GM08714 (cell line): ENCODE results near the gene CTBP1.

Experiments used
- H3K4me3 ChIP-seq: fragments of 200-500 bp; sonication (Bioruptor generic); 2 replicates; pipeline ENCODE4 v1.5.1; 2014; ENCODE audit warnings: mild to moderate bottlenecking, low read length, inconsistent platforms
- ZNF274 ChIP-seq: IDR thresholded peaks from 2 replicates; pipeline ENCODE4 v1.6.1; 2012; ENCODE audit warnings: mild to moderate bottlenecking, low read depth, low read length

The CTBP1 gene

DNA sequence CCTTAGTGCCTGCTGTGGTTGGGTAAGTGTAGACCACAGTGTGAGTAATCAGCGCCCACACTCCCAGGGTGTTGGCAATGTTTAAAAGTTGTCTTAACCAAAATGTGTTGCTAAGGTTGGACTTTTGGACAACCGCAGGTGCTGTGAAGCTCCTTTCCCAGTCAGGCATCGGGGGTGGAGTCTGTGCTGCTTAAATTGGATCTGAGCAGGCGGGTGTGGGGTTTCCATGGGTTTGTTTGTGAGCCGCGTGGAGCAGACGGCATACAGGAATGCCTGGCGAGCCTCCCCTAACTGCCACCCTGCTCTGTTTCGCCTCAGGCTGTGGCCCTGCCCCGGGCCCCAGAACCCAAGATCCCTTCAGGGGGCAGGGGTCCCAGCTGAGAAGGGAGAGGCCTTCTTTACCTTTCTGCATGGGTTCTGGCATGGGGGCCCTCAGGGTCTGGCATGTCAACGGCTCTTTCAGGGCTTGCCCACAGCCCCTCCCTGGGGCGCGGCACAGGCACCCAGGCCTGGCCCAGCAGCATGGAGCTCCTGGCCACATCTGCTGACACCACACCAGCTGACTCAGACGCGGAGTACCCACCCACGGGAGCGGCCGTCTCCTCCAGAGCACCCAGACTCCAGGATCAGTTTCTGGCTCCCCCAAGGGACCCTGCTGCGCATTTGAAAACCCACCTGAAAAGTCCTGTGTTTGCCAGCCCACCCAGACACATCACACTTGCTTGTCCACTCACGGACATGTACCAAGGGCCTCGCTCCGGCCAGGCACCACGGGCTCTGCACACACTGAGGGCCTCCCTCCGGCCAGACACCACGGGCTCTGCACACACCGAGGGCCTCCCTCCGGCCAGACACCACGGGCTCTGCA lies 71.4 kb downstream of the CTBP1 start:
- TF ChIP-seq ZNF274: no peak
- H3K4me3 ChIP-seq: no peak overlapping the region

DNA sequence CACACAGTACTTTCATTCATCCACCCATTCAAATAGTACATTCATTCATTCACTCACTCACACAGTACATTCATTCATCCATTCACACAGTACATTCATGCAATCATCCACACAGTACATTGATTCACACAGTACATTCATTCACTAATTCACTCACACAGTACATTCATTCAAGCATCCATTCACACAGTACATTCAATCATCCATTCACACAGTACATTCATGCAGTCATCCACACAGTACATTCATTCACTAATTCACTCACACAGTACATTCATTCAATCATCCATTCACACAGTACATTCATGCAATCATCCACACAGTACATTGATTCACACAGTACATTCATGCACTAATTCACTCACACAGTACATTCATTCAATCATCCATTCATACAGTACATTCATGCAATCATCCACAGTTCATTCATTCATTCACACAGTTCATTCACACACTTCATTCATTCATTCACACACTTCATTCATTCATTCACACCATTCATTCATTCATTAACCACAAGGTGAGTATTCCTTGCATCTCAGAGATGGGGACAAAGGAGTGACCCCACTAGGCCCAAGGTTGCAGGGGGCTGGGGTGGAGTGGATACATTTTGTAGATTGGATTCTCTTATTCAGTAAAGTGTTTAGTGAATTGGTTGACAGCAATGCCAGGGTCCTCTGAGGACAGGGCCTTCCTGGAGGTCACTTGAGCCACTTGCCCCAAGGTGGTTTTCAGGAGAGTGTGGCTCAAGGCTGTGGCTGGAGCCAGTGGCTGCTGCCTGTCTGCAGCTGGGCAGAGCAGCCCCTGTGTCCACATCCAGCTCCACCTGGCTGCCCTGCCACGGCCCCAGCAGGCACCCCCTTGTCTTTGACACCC lies 72.3 kb downstream of the CTBP1 start:
- TF ChIP-seq ZNF274: no peak
- no peak overlapping the region for H3K4me3 ChIP-seq

DNA sequence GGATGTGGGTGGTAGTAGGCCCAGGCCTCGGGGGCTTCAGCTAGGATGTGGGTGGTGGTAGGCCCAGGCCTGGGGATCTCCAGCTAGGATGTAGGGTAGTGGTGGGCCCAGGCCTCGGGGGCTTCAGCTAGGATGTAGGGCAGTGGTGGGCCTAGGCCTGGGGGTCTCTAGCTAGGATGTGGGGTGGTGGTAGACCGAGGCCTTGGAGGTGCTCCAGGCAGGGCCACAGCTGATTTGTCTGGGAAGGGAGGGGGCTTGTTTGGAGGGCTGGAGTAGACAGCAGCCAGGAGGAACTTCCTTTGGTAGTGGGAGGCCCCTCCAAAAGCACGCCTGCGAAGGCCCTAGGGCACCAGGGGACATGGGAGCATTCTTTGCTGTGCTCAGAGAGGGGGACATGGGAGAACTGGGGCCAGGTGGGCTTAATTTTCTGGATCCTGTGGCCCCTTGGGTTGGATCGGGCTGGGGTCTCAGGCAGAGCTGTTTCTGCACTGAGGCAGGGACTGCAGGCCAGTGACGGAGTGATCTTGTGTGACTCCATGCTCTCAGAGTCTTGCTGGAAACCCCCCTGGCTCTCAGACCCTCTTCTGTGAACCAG lies 73.2 kb downstream of the CTBP1 start:
- TF ChIP-seq ZNF274: no peak
- no peak overlapping the region for H3K4me3 ChIP-seq

DNA sequence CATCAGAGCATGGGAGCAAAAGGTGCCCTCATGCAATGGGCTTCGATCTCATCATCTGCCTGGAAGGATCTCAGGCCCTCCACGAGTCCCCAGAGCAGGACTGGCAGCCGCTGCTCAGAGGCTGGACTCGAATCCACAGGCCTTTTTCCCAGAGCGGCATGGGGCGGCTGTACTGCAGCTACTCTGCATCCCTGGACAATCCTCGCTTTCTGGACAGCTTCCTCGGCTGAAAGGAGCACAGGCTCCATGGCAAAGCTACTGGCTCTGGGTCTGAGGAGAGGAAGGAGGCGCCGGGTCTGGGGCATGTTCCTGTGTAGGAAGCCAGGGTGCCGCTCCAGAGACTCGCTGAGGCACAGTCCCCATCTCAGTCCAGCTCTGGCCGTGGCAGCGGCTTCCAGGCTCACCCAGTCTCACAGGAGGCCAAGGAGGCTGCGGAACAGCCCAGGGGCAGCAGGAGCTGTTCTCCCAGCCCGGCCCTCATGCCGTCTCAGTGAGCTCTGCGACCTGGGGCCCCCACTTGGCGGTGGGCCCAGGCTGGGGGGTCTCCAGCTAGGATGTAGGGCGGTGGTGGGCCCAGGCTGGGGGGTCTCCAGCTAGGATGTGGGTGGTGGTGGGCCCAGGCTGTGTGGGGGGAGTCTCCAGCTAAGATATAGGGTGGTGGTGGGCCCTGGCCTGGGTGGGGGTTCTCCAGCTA lies 73.8 kb downstream of the CTBP1 start:
- no peak for TF ChIP-seq ZNF274
- H3K4me3 ChIP-seq: no peak overlapping the region

DNA sequence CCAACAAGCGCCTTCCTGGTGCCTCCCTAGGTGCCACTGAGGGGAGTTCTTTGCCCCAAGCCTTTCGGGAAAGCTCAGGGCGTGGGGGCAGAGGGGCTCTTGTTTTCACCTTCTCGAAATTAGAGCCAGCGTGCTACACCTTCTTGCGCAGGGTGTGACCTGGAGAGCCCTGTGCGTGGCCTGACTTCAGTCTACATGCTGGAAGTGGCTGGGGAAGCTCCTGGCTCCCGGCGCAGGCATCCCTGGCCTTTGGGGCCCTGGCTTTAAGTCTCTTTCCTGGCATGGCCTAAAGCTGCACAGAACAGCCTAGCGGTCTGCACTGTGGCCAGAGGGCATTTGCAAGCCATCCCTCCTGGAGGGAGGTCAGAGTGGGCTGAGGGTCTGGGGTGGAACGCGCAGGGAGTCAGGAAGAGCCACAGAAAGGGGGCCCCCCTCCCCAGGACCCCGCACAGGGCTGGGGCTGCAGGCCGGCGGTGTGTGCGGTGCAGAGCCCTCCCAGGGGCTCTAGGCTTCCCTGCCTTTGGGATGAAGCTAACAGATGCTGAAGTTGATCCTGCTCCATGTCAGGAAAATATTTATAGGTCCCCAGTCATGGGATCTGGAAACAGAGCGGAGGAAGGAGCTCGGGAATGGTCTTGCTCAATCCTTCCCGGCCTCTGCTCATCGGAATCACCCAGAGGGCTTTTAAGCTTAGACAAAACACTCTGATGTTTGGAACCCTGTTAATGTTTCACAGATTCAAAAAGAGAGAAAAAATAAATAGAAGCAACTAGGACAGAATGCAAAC lies 75.8 kb downstream of the CTBP1 start:
- no peak for TF ChIP-seq ZNF274
- no peak overlapping the region for H3K4me3 ChIP-seq

DNA sequence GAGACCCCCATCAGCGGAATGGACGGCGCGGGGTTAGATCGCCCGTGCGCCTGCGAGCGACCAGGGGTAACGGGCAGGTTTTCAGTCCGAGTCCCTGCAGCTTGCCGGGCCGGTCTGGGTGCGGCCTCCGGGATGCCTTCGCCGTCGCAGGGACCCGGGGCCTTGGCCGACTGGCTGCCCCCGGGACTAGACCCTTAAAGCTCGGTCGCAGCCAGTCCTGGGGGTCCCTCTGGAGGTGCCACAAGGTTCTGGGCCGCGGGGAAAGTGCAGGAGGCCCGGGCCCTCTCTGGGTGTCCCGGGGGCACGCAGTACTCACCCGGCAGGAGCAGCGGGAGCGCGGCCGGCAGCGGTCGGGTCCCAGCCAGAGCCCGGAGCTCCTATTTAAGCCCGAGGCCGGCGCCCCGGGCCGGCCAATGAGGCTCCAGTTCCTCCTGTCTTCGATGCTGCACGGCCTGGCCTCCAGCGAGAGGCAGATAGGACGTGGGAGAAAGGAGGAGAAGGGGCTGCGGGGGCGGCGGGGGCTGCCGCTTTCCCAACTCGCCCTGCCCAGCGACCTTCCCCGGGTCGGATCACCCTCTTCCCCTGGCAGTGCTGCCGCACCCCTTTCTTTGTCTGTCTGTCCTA lies 76.6 kb downstream of the CTBP1 start, which contains the start of gene SPON2:
Gene SPON2, minus strand, starts transcription at position 356 of the 624 bp plus-strand sequence.
- no peak for TF ChIP-seq ZNF274
- no peak within 1 kb of the TSS for H3K4me3 ChIP-seq

DNA sequence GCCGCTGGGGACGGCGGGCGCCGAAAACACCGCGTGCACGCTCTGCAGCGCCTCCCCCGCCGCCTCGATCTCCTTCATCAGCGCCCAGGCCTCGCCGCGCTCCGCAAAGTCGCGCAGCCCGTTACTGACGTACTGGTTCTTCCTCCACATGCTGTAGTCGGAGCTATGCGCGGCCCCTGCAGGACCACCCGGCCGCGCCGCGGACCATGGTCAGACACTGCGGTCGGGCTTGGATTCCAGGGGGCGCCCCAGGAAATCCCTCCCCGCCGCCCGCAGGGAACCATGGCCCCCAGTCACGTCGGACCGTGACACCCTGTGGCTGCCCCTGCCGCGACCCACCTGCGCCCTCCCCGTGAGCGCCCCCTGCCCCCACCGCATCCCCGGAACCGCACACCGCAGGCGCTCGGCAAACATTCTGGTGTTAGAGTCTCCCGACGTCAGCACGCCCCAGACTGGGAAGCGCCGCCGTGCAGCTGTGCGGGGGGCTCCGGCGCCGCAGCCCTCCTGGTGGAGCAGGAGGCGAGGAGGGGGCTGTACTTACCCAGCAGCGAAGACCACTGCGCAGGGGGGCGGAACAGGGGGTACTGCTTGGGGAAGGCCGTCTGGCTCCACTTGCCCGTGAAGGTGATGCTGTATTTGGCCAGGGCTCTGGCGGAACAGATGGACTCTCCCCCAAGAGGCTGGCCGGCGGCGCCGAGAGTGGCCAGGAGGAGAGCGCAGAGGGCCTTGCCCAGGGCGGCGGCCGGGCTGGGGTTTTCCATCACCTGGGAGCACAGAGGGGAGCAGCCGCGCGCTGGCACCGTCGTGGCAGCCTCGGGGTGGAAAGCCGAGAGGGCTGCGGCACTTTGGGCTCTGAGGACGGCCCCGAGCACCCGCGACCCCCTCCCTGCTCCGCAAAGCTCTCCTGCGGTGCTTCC lies 77.4 kb downstream of the CTBP1 start:
- no peak overlapping the region for H3K4me3 ChIP-seq
- no peak for TF ChIP-seq ZNF274

DNA sequence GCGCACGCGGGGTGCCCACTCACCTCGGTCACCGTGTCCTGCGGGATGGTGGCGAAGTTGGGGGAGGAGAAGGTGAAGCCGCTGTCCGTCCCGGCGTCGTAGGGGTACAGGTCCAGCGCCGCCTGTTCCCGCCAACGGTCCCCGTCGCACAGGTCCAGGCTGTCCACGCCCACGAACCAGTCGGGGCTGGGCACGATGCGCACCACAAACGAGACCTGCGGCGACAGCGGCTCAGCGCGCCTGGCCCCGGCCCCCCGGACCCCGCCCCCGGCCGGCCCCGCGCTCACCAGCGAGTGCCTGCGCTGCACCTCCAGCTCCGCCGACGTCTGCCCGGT lies 78.0 kb downstream of the CTBP1 start:
- no peak for TF ChIP-seq ZNF274
- H3K4me3 ChIP-seq: no peak overlapping the region

DNA sequence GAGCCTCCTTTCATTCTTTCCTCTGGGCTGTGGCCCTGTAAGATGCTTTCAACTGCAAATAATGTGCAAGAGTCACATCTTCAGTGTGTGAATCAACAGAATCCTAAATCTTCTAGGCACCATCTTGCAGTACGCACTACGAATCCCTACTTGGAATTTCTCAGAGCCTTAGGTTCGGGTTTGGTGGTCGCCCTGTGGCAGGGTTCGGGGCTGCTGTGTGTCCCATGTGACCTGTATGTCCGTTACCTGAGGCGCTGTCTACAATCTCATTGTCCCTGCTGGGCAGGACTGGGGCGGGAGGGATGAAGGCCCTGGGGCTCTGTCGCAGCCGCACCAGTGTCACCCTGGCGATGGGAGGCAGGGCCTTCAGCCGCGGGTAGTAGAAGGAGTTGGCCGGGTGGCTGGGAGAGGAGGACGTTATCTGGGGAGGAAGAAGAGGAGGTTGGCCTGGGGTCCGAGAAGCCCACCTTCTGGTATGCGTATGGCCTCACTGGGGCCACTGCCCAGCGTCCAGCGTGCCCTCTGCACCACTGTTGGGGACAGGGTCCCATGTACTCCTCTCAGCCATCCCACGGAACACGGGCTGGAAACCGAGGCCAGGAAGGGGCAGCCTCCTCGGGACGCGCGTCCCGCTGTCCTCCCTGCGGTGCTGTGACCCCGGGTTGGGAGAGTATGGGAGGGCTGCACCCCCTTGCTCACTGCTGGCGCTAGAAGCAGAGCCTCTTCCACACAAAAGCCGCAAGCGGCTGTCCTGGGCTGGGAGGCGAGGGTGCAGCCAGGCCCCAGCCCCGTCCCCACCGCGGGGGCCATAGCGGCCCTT lies 78.6 kb downstream of the CTBP1 start:
- no peak overlapping the region for H3K4me3 ChIP-seq

DNA sequence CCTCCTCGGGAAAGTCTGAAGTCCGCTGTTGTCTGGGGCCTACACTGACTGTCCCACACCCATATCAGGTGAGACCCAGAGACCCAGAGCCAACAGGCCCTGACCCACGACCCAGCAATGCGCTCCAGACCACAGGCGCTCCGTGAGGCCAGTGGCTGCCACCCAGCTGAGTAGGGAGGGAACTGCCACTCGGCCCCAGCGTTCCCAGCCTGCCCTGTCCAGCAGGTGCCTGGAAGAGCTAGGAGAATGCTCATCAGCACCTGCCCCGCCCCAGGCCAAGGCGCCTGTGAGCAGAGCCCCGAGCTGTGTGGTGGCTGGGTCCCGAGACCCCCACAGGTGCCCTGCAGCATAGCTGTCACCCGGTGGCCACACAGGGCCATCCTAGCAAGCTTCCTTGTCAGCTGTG lies 79.2 kb downstream of the CTBP1 start:
- TF ChIP-seq ZNF274: no peak
- H3K4me3 ChIP-seq: no peak overlapping the region

More for the DNA sequence above, 78.6 kb downstream of the CTBP1 start:
- TF ChIP-seq ZNF274: no peak

DNA sequence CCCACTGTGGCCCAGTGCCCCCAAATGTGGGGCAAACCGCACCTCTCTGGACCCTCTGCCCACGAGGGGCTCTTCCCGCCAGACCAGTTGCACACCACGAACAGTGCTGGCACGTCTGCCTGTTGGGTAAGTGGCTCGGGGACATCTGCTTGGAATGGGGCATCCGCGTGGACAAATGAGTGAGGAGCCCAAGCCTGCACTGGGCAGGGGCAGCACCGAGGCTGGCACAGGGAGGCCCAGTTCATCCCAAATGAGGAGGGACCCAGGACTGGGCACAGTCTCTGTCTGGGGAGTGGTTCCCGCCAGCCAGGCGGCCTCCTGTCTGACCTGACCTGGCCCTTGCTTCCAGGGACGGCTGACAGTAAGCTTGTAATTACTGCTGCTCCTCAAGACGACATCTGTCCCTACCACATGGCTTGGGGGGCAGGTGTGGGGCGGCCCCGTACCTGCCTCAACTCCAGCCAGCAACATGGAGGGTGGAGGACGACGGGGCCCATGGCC lies 79.7 kb downstream of the CTBP1 start:
- TF ChIP-seq ZNF274: no peak
- H3K4me3 ChIP-seq: no peak overlapping the region
